Esophagus squamous epithelium (tissue), 4 donors: ENCODE data around the gene CANX.

Experiments
- POLR2A ChIP-seq, 4 donors: fragments of 450-650 bp; IDR thresholded peaks; one replicate each; pipeline ENCODE4 v1.6.1; 2017; ENCODE audit warnings: antibody characterized with exemption in 4 of 4, mild to moderate bottlenecking in 4 of 4, moderate library complexity in 3 of 4
- TF ChIP-seq, protein P1 (sequence below), 6 experiments: fragments of 450-650 bp in 4 of 6; fragments of 200-600 bp in 2 of 6; sonication (generic) in 2 of 6; IDR thresholded peaks; one replicate each; pipeline ENCODE4 v1.5.1; 2016 to 2019; ENCODE audit warnings: antibody characterized with exemption in 6 of 6, mild to moderate bottlenecking in 4 of 6, moderate library complexity in 4 of 6

DNA sequence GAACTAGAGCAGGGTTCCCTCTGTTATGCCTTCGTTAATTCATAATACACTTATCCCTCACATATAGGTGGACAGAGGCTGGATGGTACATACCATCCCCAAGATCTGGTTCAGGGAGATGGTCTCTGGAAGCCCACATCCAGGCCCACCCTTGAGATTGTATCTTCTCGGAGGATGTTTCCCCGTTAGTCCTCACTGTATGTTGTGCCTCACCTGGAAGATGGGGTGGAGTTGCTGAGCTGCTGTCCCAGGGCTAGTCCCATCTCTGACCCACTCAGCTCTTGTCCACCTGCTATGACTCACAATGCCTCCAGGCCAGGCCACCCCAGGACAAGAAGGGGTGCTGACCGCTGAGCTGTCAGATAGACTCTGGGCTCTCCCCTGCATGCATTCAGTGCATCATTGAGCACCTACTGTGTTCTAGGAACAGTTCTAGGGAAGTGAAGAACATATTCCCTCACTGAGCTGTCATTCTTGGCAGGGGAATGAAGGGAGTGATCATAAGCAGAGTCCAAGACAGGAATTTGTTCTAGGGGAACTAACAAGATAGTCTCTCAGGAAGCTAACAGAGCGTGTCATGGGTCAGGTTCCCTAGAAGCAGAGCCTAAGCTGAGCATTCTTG is 17.9 kb upstream of the CANX start, which contains the start of gene CBY3:
- TF ChIP-seq, protein P1, sequence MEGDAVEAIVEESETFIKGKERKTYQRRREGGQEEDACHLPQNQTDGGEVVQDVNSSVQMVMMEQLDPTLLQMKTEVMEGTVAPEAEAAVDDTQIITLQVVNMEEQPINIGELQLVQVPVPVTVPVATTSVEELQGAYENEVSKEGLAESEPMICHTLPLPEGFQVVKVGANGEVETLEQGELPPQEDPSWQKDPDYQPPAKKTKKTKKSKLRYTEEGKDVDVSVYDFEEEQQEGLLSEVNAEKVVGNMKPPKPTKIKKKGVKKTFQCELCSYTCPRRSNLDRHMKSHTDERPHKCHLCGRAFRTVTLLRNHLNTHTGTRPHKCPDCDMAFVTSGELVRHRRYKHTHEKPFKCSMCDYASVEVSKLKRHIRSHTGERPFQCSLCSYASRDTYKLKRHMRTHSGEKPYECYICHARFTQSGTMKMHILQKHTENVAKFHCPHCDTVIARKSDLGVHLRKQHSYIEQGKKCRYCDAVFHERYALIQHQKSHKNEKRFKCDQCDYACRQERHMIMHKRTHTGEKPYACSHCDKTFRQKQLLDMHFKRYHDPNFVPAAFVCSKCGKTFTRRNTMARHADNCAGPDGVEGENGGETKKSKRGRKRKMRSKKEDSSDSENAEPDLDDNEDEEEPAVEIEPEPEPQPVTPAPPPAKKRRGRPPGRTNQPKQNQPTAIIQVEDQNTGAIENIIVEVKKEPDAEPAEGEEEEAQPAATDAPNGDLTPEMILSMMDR (IDR thresholded peaks at IDR 0.05), result no peak
- TF ChIP-seq POLR2A (IDR thresholded peaks at IDR 0.05), result no peak
